Fibroblast of gingiva (primary cell): ENCODE data around the gene SASH1.

Source experiments
- DNase-seq: peaks from one replicate; pipeline ENCODE4 v3.0.0-alpha.2; 2011; ENCODE audit warnings: low read depth

SASH1 gene

GRCh38 chr6:148342350-148343046 lies at the start of gene SASH1:
Gene SASH1, plus strand, starts transcription at chr6:148342838. Its CDS starts 230 bp downstream, at chr6:148343068.
- peak; percentile 76 for DNase-seq

DNA sequence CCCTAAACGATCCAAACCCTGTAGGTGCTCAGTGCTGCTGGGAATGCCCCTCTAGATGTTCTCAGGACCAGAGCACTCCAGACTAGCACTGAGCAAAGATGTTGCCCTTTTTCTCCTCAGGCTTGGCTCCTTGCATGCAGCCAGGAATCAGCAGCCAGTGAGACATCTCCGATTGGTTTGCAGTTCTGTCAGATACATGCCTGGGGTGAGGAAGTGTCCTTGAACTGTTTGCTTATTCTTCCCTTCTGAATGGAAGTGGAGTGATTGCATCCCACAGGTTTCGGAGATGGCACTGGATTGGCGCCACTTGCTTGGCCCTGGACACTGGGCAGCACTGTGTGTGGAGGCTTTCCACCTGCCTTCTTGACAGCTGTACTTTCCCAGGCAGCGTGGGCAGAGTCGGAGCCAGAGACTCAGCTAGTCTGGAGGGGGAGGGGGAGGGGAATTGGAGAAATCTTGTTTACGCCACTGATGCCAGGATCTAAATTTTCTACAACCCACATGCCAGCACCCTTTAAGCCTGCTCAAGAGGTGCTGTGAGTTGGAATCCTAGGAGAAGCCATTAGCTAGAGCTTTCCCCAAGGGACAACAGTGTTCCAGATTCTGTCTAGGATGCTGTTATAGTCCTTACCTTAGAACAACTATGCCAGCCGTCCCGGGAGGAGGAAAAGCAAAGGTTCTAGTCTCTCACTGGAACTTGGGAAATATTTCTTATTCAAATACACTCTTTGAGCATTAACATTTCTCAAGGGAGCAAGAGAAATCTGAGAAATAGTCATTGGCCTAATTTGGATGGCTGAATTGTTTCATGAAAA lies 49.2 kb upstream of the SASH1 start:
- DNase-seq: no peak

GRCh38 chr6:148294059-148294458 lies 48.6 kb upstream of the SASH1 start:
- DNase-seq: no peak

- no peak for DNase-seq
These were observed 47.3 kb upstream of the SASH1 start for GRCh38 chr6:148295261-148295887.

DNA sequence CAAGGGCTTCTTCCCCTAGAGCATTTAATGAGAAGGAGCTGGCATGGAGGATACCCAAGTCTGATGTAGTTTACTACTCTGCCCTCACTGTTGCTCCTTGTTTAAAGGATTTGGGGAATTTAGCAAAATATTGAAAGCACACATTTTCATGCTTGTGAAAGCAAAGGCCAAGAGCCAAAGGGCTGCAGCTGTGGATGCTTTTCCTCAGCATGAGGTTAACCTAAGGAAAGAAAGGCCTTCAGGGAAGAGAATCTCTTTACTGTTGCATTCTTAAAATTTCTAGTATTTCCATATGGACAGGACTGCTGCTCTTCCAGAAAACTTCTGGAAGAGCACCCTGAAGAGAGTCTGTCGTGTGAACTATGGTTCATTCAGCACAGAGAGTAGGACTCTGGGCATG lies 45.9 kb upstream of the SASH1 start:
- peak; percentile 57 for DNase-seq

- DNase-seq: no peak
These were observed 44.0 kb upstream of the SASH1 start for GRCh38 chr6:148298683-148299082.

DNA sequence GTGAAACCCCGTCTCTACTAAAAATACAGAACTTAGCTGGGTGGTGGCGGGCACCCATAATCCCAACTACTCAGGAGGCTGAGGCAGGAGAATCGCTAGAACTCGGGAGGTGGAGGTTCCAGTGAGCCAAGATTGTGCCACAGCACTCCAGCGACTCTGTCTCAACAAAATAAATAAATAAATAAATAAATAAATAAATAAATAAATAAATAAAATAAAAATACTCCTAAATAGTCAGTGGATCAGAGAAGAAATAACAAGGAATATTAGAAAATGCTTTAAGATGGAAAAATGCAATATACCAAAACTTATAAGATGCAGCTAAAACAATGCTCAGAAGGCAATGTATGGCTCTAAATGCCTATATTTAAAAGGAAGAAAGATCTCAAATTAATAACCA lies 39.0 kb upstream of the SASH1 start:
- no peak for DNase-seq

DNA sequence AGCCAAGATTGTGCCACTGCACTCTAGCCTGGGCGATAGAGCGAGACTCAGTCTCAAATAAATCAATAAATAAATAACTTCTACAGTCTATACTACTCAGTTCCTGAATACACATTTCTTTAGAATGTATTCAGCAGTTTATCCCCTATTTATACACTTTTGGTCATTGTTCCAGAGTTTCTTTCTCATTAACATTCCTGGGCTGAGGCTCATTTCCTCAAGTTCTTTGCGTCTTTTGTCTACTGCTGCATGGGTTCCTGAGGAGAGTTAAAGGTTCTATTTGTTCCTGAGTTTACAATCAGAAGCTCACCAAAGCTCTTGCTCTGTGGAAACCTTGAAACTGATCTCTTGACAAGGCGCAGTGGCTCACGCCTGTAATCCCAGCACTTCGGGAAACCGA lies 37.7 kb upstream of the SASH1 start:
- DNase-seq: peak; percentile 34

GRCh38 chr6:148306286-148306685 lies 36.4 kb upstream of the SASH1 start:
- DNase-seq: no peak

DNA sequence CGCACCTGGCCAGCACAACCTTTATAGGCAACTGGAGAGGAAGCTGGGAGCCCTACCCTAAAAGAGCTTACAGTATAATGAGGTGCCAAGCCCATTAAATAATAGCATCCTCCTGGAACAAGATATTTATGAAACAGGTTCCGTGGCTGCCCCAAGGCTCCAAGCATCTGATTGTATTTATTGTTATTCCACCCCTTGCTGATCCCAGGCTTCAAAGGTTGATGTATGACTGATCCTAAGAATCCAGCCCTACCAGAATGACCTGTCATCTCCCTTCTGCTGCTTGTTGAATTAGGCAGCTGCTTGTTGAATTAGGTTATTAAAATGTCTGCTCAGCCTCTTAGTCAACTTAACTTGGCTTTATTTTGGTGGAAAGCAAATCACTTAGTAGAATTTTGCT lies 35.2 kb upstream of the SASH1 start:
- no peak for DNase-seq

- DNase-seq: peak; percentile 66
These were observed 33.3 kb upstream of the SASH1 start for GRCh38 chr6:148309301-148309700.

GRCh38 chr6:148311966-148312669 lies 30.5 kb upstream of the SASH1 start:
- DNase-seq: no peak

- DNase-seq: no peak
These were observed 29.1 kb upstream of the SASH1 start for GRCh38 chr6:148313488-148313887.

GRCh38 chr6:148316308-148316707 lies 26.3 kb upstream of the SASH1 start:
- DNase-seq: no peak

DNA sequence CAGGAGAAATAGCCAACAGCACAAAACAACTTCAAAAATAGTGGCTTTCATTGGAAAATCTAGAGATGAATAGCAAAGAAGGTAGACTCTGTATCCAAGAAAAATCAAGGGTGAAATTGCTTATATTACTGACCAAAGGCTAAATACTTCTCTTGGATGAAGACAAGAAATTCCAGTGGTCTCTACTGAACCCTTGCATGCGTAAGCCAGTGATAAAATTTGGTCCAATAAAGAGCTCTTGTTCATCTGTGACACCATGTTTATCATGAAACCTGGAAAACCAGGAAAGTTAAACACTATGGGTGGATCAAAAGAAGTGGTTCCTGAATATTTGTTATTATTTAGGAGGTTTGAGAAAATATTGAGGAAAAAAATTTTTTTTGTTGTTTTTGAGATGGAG lies 25.6 kb upstream of the SASH1 start:
- no peak for DNase-seq

GRCh38 chr6:148317739-148318138 lies 24.9 kb upstream of the SASH1 start:
- no peak for DNase-seq

- DNase-seq: no peak
These were observed 19.9 kb upstream of the SASH1 start for GRCh38 chr6:148322704-148323103.

DNA sequence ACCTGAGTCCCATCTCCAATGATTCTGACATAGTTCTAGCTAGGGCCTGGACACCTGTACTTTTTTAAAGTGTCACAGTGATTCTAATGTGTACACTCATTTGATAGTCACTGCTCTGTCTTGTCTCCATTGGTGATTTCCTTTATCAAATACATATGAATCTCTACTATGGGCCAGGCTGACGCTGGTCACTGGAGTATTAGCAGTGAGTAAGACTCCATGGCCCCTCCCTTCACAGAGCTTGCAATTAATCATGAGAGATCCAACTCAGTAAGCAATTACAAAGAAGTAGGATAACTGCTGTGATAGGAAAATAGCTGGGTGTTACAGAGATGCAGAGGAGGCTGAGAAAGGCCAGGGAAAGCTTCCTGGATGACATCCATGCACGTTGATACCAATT lies 19.3 kb upstream of the SASH1 start:
- DNase-seq: peak; percentile 38

GRCh38 chr6:148324297-148324985 lies 18.2 kb upstream of the SASH1 start:
- DNase-seq: no peak

- DNase-seq: peak; percentile 52
These were observed 17.1 kb upstream of the SASH1 start for GRCh38 chr6:148325316-148326068.
